ENCODE results near the gene H6PD.

GRCh38 chr1:9262096-9262986 is 27.8 kb downstream of the H6PD start:
- TF ChIP-seq SUZ12 (IDR thresholded peaks at IDR 0.05; ENCODE audit: extremely low read depth, insufficient read depth, insufficient read length) (no peak), YY1 (IDR thresholded peaks at IDR 0.05; ENCODE audit: insufficient read depth, insufficient read length) (no peak), ZNF274 (IDR thresholded peaks at IDR 0.05; ENCODE audit: low read depth, low read length) (no peak)
